Skeletal muscle tissue (tissue), 4 donors: ENCODE data around the gene CHD5. TPM values are rescaled to one million over a fixed set of nuclear protein-coding genes. Genes with fewer than 3 reads are reported as not detected.

Experiments used
- H3K27ac ChIP-seq: one replicate; pipeline ENCODE4 v1.7.0; 2013; ENCODE audit warnings: mild to moderate bottlenecking, low read depth, low read length, inconsistent platforms
- H3K27me3 ChIP-seq, 3 donors: one replicate each; pipeline ENCODE4 v1.7.0; 2013; ENCODE audit warnings: low read length in 3 of 3; ENCODE audit not compliant: control insufficient read depth in 3 of 3, insufficient read depth in 3 of 3
- H3K36me3 ChIP-seq, 3 donors: one replicate each; pipeline ENCODE4 v1.7.0; 2013; ENCODE audit warnings: low read length in 3 of 3; ENCODE audit not compliant: control insufficient read depth in 3 of 3, insufficient read depth in 3 of 3
- H3K4me1 ChIP-seq, 3 donors: one replicate each; pipeline ENCODE4 v1.7.0; 2013; ENCODE audit warnings: low read length in 3 of 3, mild to moderate bottlenecking in 3 of 3; ENCODE audit not compliant: control insufficient read depth in 3 of 3, insufficient read depth in 3 of 3
- H3K4me3 ChIP-seq, 3 donors: one replicate each; pipeline ENCODE4 v1.7.0; 2013; ENCODE audit warnings: low read length in 3 of 3
- H3K9ac ChIP-seq, 3 donors: one replicate each; pipeline ENCODE4 v1.7.0; 2013; ENCODE audit warnings: low read length in 3 of 3, mild to moderate bottlenecking in 3 of 3, moderate library complexity in 2 of 3, low read depth in 1 of 3
- H3K9me3 ChIP-seq, 3 donors: one replicate each; pipeline ENCODE4 v1.7.0; 2013; ENCODE audit warnings: low read length in 3 of 3; ENCODE audit not compliant: control insufficient read depth in 3 of 3
- total RNA-seq: library from RNA; depleted of rRNA; stranded (reverse); fragments of >200 nt; gene quantifications from one replicate; pipeline ENCODE4 v1.2.3, GENCODE V29; 2014
- donor health status: Osteomylitis.

Gene CHD5
- total RNA-seq, 1 donor from 2014 or later, result not detected

- Histone ChIP-seq H3K27me3 (peaks cover 52 to 66% (median 62%) of the 10 kb centered on the region in 3 donors), H3K9me3 (no peaks in the 10 kb centered on the region), H3K4me1 (peaks cover 6 to 13% (median 13%) of the 10 kb centered on the region in 3 donors), H3K27ac (no peak overlapping the region), H3K4me3 (no peak overlapping the region), H3K36me3 (no peaks in the 10 kb centered on the region), H3K9ac (no peak overlapping the region)
Observed at GRCh38 chr1:6177681-6178380, 2.3 kb downstream of the CHD5 start.

- H3K4me1 ChIP-seq, result peaks cover 6 to 13% (median 13%) of the 10 kb centered on the region in 3 donors
- peaks cover 59 to 75% (median 65%) of the 10 kb centered on the region in 3 donors for H3K27me3 ChIP-seq
- H3K4me3 ChIP-seq, result no peak overlapping the region
- H3K9ac ChIP-seq, result no peak overlapping the region
- H3K36me3 ChIP-seq, result no peaks in the 10 kb centered on the region
- no peak overlapping the region for H3K27ac ChIP-seq
- H3K9me3 ChIP-seq, result no peaks in the 10 kb centered on the region
Observed at GRCh38 chr1:6176779-6177178, 3.3 kb downstream of the CHD5 start.

GRCh38 chr1:6175411-6175828, 4.7 kb downstream of the CHD5 start:
- Histone ChIP-seq H3K9me3 (no peaks in the 10 kb centered on the region), H3K27me3 (peaks cover 64 to 75% (median 68%) of the 10 kb centered on the region in 3 donors), H3K9ac (no peak overlapping the region), H3K4me1 (peaks cover 5 to 11% (median 6%) of the 10 kb centered on the region in 3 donors), H3K36me3 (no peaks in the 10 kb centered on the region), H3K4me3 (no peak overlapping the region), H3K27ac (no peak overlapping the region)

- Histone ChIP-seq H3K9ac (no peak overlapping the region), H3K27me3 (peaks cover 65 to 81% (median 68%) of the 10 kb centered on the region in 3 donors), H3K4me1 (peaks cover 5 to 13% (median 6%) of the 10 kb centered on the region in 3 donors)
Observed at GRCh38 chr1:6174621-6175410, 5.3 kb downstream of the CHD5 start.

GRCh38 chr1:6172549-6172948, 7.6 kb downstream of the CHD5 start:
- Histone ChIP-seq H3K9me3 (no peaks in the 10 kb centered on the region), H3K27me3 (peaks cover 54 to 80% (median 56%) of the 10 kb centered on the region in 3 donors)

More at GRCh38 chr1:6174621-6175410, 5.3 kb downstream of the CHD5 start:
- Histone ChIP-seq H3K4me3 (no peak overlapping the region), H3K9me3 (no peaks in the 10 kb centered on the region), H3K36me3 (no peaks in the 10 kb centered on the region), H3K27ac (no peak overlapping the region)

GRCh38 chr1:6171548-6172124, 8.5 kb downstream of the CHD5 start:
- H3K36me3 ChIP-seq, result no peaks in the 10 kb centered on the region
- H3K9me3 ChIP-seq, result no peaks in the 10 kb centered on the region
- no peak overlapping the region for H3K9ac ChIP-seq
- peaks cover 0 to 4% (median 2%) of the 10 kb centered on the region in 3 donors for H3K4me1 ChIP-seq
- peaks cover 48 to 78% (median 48%) of the 10 kb centered on the region in 3 donors for H3K27me3 ChIP-seq
- H3K27ac ChIP-seq, result no peak overlapping the region
- no peak overlapping the region for H3K4me3 ChIP-seq

More at GRCh38 chr1:6172549-6172948, 7.6 kb downstream of the CHD5 start:
- no peak overlapping the region for H3K9ac ChIP-seq
- H3K4me1 ChIP-seq, result peaks cover 0 to 4% (median 2%) of the 10 kb centered on the region in 3 donors
- no peaks in the 10 kb centered on the region for H3K36me3 ChIP-seq
- H3K4me3 ChIP-seq, result no peak overlapping the region
- no peak overlapping the region for H3K27ac ChIP-seq

- Histone ChIP-seq H3K27me3 (peaks cover 40 to 73% (median 49%) of the 10 kb centered on the region in 3 donors), H3K4me1 (peaks cover 0 to 4% (median 2%) of the 10 kb centered on the region in 3 donors), H3K9ac (no peak overlapping the region), H3K9me3 (no peaks in the 10 kb centered on the region), H3K4me3 (no peak overlapping the region), H3K36me3 (no peaks in the 10 kb centered on the region), H3K27ac (no peak overlapping the region)
Observed at GRCh38 chr1:6170742-6171201, 9.3 kb downstream of the CHD5 start.

- Histone ChIP-seq H3K9me3 (no peaks in the 10 kb centered on the region), H3K27ac (no peak overlapping the region), H3K4me1 (peaks cover 0 to 4% (median 2%) of the 10 kb centered on the region in 3 donors), H3K9ac (no peak overlapping the region), H3K27me3 (peaks cover 37 to 74% (median 54%) of the 10 kb centered on the region in 3 donors), H3K4me3 (no peak overlapping the region), H3K36me3 (no peaks in the 10 kb centered on the region)
Observed at GRCh38 chr1:6170116-6170741, 9.9 kb downstream of the CHD5 start.

GRCh38 chr1:6168947-6169586, 11.1 kb downstream of the CHD5 start:
- Histone ChIP-seq H3K36me3 (no peaks in the 10 kb centered on the region), H3K9ac (no peak overlapping the region), H3K27me3 (peaks cover 28 to 67% (median 56%) of the 10 kb centered on the region in 3 donors), H3K4me1 (peaks cover 0 to 4% (median 2%) of the 10 kb centered on the region in 3 donors), H3K27ac (no peak overlapping the region), H3K4me3 (no peak overlapping the region), H3K9me3 (no peaks in the 10 kb centered on the region)
